ENCODE results near the gene EIF3D. TPM values are rescaled to one million over a fixed set of nuclear protein-coding genes. Genes with fewer than 3 reads are reported as not detected.

The EIF3D gene
- total RNA-seq, 1 experiment from 2014 or later, result 306 TPM

- Histone ChIP-seq H3K27ac (ENCODE audit: low read depth, low read length) (no peak overlapping the region), H3K36me3 (ENCODE audit: control insufficient read depth in 1 of 2, insufficient read depth in 2 of 2, low read length in 2 of 2) (peaks cover 26% of the 10 kb centered on the region in 2 experiments), H3K79me2 (ENCODE audit: insufficient read depth, low read length) (no peaks in the 10 kb centered on the region), H3K9ac (ENCODE audit: low read length) (no peak overlapping the region), H2AFZ (ENCODE audit: low read depth, low read length, poor library complexity, severe bottlenecking) (no peak overlapping the region), H3K9me3 (ENCODE audit: control insufficient read depth in 1 of 2, insufficient read depth in 1 of 2, low read depth in 1 of 2, low read length in 2 of 2) (no peaks in the 10 kb centered on the region), H3K4me2 (ENCODE audit: low read length) (no peak overlapping the region), H3K9me2 (ENCODE audit: insufficient read depth) (no peaks in the 10 kb centered on the region), H3K4me1 (ENCODE audit: control insufficient read depth in 1 of 2, insufficient read depth in 2 of 2, low read length in 2 of 2) (peaks cover 22 to 28% of the 10 kb centered on the region in 2 experiments), H3K4me3 (replicated peaks in 1 of 2; ENCODE audit: low read depth in 1 of 2, low read length in 2 of 2) (no peak overlapping the region), H4K20me1 (ENCODE audit: insufficient read depth) (no peaks in the 10 kb centered on the region), H3K27me3 (ENCODE audit: insufficient read depth, low read length) (no peaks in the 10 kb centered on the region)
- intact Hi-C loops (cut with micrococcal nuclease), result loop anchor here (5.0 kb wide), 1 partner anchor 100 kb away; no protein-coding TSS in a partner anchor
- DNase-seq (ENCODE audit: low read depth, low spot score) (no peak), ATAC-seq (no peak)
- ChIA-PET RAD21 (ENCODE audit: low non-redundant PET in 1 of 2, low total read pairs in 2 of 2, uncharacterized antibody in 2 of 2, unreplicated experiment in 2 of 2) (no interaction called here), POLR2A (no interaction called here), CTCF (no interaction called here)
- BruUV-seq (replicated peaks), result no TSS peak
- no peak for TF ChIP-seq CEBPB (IDR thresholded peaks at IDR 0.05; ENCODE audit: low read depth)
- TF ChIP-seq POLR2AphosphoS5 (IDR thresholded peaks at IDR 0.05; ENCODE audit: low read depth, low read length), result no peak
Observed at GRCh38 chr22:36472689-36473088, 56.3 kb downstream of the EIF3D start.

- H3K9ac ChIP-seq (ENCODE audit: low read length), result no peak overlapping the region
- H3K36me3 ChIP-seq (ENCODE audit: control insufficient read depth in 1 of 2, insufficient read depth in 2 of 2, low read length in 2 of 2), result peaks cover 19 to 20% of the 10 kb centered on the region in 2 experiments
Observed at GRCh38 chr22:36471341-36471821, 57.6 kb downstream of the EIF3D start.

More at GRCh38 chr22:36471341-36471821, 57.6 kb downstream of the EIF3D start:
- peaks cover 35 to 41% of the 10 kb centered on the region in 2 experiments for H3K4me1 ChIP-seq (ENCODE audit: control insufficient read depth in 1 of 2, insufficient read depth in 2 of 2, low read length in 2 of 2)
- DNase-seq (ENCODE audit: low read depth, low spot score) (no peak), ATAC-seq (no peak)
- H4K20me1 ChIP-seq (ENCODE audit: insufficient read depth), result no peaks in the 10 kb centered on the region
- intact Hi-C loops (cut with micrococcal nuclease), result loop anchor here (5.0 kb wide), 1 partner anchor 99 kb away; no protein-coding TSS in a partner anchor
- H3K9me2 ChIP-seq (ENCODE audit: insufficient read depth), result no peaks in the 10 kb centered on the region
- H3K79me2 ChIP-seq (ENCODE audit: insufficient read depth, low read length), result no peaks in the 10 kb centered on the region
- no peak overlapping the region for H3K27ac ChIP-seq (ENCODE audit: low read depth, low read length)
- H3K4me2 ChIP-seq (ENCODE audit: low read length), result no peak overlapping the region
- no TSS peak for BruUV-seq (replicated peaks)
- H3K9me3 ChIP-seq (ENCODE audit: control insufficient read depth in 1 of 2, insufficient read depth in 1 of 2, low read depth in 1 of 2, low read length in 2 of 2), result no peaks in the 10 kb centered on the region
- TF ChIP-seq SRF (IDR thresholded peaks at IDR 0.05; ENCODE audit: low read depth) (no peak), CTCF (IDR thresholded peaks at IDR 0.05 in 2 of 3, conservative IDR thresholded peaks at IDR 0.05 in 1 of 3; ENCODE audit: borderline replicate concordance in 1 of 3, insufficient read depth in 1 of 3, low read depth in 2 of 3, low read length in 2 of 3) (no peak), POLR2AphosphoS5 (IDR thresholded peaks at IDR 0.05; ENCODE audit: low read depth, low read length) (no peak)
- no peak overlapping the region for H2AFZ ChIP-seq (ENCODE audit: low read depth, low read length, poor library complexity, severe bottlenecking)
- no peak overlapping the region for H3K4me3 ChIP-seq (replicated peaks in 1 of 2; ENCODE audit: low read depth in 1 of 2, low read length in 2 of 2)
- H3K27me3 ChIP-seq (ENCODE audit: insufficient read depth, low read length), result no peaks in the 10 kb centered on the region
- POLR2A ChIA-PET, result interaction anchor here (0.7 to 1.5 kb wide), 2 partner anchors 9 to 11 kb away, joined by 4 read pairs; no protein-coding TSS in a partner anchor
- RAD21 ChIA-PET (ENCODE audit: low non-redundant PET in 1 of 2, low total read pairs in 2 of 2, uncharacterized antibody in 2 of 2, unreplicated experiment in 2 of 2), result interaction anchor here in 1 of 2 experiments (4.2 kb wide), 1 partner anchor 170 kb away, joined by 16 read pairs; no protein-coding TSS in a partner anchor
- CTCF ChIA-PET, result interaction anchor here (1.4 to 1.5 kb wide), 3 partner anchors 10 to 187 kb away, joined by 4 to 6 read pairs (median 5); partner anchors contain the start of genes MYH9 and TXN2

Data from HCT116 (cell line).